Neural crest cell (in vitro differentiated cells): ENCODE data around the gene HSD11B1L. TPM values are rescaled to one million over a fixed set of nuclear protein-coding genes. Genes with fewer than 3 reads are reported as not detected.

Source experiments
- DNase-seq: peaks from one replicate; pipeline ENCODE4 v3.0.0; 2021; ENCODE audit warnings: low read depth, mixed read lengths, low spot score
- H3K27ac Mint-ChIP-seq: one replicate; pipeline ENCODE4 v1.8.0; 2021; ENCODE audit warnings: mild to moderate bottlenecking, mixed read lengths; ENCODE audit not compliant: unreplicated experiment
- H3K27me3 Mint-ChIP-seq: 2 replicates; pipeline ENCODE4 v1.8.0; 2021; ENCODE audit warnings: low read depth, mild to moderate bottlenecking, mixed read lengths
- H3K36me3 Mint-ChIP-seq: 2 replicates; pipeline ENCODE4 v1.8.0; 2021; ENCODE audit warnings: low read depth, mild to moderate bottlenecking, mixed read lengths
- H3K4me1 Mint-ChIP-seq: 2 replicates; pipeline ENCODE4 v1.8.0; 2021; ENCODE audit warnings: mixed read lengths
- H3K4me3 Mint-ChIP-seq: one replicate; pipeline ENCODE4 v1.8.0; 2021; ENCODE audit warnings: mild to moderate bottlenecking, mixed read lengths
- H3K9me3 Mint-ChIP-seq: 2 replicates; pipeline ENCODE4 v1.8.0; 2021; ENCODE audit warnings: mixed read lengths
- total RNA-seq: library from RNA; stranded (reverse); gene quantifications from 2 replicates; pipeline ENCODE4 v1.2.1, GENCODE V29; 2021
- TF ChIP-seq, protein P1 (sequence below): fragments of 200-600 bp; sonication (generic); conservative IDR thresholded peaks from 2 replicates; pipeline ENCODE4 v1.5.0; 2021; ENCODE audit warnings: antibody characterized with exemption, mild to moderate bottlenecking

The HSD11B1L gene
- total RNA-seq, 1 donor from 2014 or later, result 21.7 TPM

DNA sequence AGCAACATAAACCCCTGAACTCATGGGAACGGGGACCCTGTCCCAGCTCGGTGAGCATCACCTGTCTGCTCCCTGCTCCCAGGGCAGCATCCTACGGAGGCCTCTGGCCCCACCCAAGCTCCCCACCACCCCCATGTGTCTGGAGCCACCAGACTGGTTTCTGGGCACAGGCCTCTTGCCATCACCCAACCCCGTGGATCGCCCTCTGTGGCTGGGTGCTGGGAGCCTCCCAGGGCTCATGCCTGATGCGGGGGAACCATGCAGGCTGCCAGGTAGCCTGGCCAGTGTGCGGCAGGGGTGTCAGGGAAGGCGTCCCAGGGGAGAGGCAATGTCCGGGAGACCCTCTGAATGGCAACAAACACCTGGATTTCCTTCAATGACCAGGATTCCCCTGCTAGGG lies 3.2 kb upstream of the HSD11B1L start:
- Mint-ChIP-seq H3K27me3 (peaks cover 6% of the 10 kb centered on the region), H3K36me3 (peaks cover 11% of the 10 kb centered on the region), H3K4me3 (peak overlapping the region; percentile 59), H3K4me1 (peaks cover 29% of the 10 kb centered on the region), H3K27ac (no peak overlapping the region), H3K9me3 (peaks cover 3% of the 10 kb centered on the region)
- DNase-seq, result no peak
- TF ChIP-seq, protein P1, sequence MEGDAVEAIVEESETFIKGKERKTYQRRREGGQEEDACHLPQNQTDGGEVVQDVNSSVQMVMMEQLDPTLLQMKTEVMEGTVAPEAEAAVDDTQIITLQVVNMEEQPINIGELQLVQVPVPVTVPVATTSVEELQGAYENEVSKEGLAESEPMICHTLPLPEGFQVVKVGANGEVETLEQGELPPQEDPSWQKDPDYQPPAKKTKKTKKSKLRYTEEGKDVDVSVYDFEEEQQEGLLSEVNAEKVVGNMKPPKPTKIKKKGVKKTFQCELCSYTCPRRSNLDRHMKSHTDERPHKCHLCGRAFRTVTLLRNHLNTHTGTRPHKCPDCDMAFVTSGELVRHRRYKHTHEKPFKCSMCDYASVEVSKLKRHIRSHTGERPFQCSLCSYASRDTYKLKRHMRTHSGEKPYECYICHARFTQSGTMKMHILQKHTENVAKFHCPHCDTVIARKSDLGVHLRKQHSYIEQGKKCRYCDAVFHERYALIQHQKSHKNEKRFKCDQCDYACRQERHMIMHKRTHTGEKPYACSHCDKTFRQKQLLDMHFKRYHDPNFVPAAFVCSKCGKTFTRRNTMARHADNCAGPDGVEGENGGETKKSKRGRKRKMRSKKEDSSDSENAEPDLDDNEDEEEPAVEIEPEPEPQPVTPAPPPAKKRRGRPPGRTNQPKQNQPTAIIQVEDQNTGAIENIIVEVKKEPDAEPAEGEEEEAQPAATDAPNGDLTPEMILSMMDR, result no peak

DNA sequence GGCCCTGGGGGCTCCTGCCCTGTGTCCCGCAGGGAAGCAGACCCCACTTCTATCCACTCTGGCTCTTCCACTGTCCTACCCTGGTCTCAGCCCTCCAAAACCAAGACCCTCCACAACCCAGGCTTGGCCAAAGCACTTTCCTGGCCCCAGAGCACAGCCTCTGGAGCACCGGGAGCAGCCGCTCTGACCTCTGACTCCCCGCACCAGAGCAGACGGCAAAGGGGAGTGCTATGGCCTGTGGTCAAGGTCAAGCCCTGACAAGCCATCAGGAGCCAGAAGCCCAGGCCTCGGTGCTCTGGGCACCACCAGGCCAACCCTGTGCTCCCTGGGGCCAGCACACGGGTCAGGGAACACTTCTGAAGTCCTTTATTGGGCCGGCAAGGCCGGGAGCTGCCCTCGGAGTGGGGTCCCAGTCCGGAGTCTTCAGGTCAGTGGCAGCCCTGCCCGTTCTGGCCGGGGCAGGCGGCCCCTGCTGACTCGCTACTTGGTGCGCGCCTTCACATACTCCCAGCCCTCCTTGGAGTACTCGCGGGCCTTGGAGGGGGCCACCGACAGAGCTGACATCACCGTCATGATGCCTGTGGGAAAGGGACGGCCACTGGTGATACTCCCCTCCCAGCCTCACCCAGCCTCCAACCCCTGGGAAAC lies 2.6 kb upstream of the HSD11B1L start:
- H3K4me3 Mint-ChIP-seq, result peak overlapping the region; percentile 47

DNA sequence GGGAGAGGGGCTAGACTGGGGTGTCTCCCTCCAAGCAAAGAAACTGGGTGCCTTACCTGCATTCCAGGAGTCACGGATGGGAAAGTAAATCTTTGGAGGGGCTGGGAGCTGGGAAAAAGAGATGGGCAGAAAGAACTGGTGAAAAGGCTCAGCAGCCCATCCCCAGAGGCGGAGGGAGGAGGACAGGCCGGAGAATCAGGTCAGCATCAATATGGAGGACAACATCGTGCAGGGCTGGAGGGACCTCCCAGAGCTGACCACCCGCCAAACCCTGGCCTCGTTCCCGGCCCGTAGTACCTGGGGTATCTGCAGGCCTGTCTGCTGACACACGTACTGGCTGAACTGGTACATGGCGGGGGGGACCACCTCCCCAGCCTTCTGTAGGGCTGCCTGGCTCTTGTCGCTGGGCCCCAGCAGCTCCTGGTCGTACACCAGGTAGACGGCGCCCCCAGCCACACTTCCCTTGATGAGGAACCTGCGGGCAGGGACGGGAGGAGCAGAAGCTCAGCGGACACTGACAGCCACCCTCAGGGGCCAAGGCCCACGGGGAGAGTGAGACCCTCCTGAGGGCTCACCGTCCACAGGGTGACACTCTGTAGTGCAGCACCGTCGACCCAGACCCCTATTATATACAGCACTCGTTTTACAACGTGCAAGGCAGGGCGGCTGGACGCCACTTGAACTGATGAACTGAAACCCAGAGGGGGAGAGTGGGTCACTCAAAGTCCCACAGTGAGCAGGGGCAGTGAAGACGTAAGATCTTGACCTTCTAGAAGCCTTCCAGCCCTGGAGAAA lies 1.3 kb upstream of the HSD11B1L start:
- H3K36me3 Mint-ChIP-seq, result peaks cover 4% of the 10 kb centered on the region

More for the DNA sequence above, 2.6 kb upstream of the HSD11B1L start:
- Mint-ChIP-seq H3K9me3 (peaks cover 3% of the 10 kb centered on the region), H3K4me1 (peaks cover 32% of the 10 kb centered on the region), H3K27me3 (peaks cover 6% of the 10 kb centered on the region), H3K27ac (no peak overlapping the region), H3K36me3 (peaks cover 7% of the 10 kb centered on the region)
- TF ChIP-seq, protein P1, result no peak
- DNase-seq, result no peak

DNA sequence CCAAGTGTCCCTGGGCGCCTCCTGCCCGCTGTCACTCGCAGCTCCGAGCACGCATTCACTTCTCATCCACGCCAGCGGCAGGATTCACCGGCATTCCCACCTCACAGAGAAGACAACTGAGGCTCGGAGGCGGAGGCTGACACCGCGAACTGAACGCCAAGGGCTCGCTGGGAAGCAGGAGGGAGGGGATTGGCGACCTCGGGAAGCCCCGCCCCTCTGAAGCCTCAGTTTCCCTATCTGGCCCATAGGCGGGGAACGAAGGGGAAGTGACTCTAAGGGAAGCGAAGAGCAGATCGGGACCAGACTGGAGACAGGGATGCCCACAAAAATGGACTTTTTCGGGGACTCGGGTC lies 767 bp upstream of the HSD11B1L start:
- H3K27me3 Mint-ChIP-seq, result peaks cover 6% of the 10 kb centered on the region
- H3K36me3 Mint-ChIP-seq, result peaks cover 4% of the 10 kb centered on the region
- DNase-seq, result no peak
- peaks cover 3% of the 10 kb centered on the region for H3K9me3 Mint-ChIP-seq
- H3K4me1 Mint-ChIP-seq, result peaks cover 37% of the 10 kb centered on the region
- peak overlapping the region; percentile 99 for H3K27ac Mint-ChIP-seq
- peak overlapping the region; percentile 99 for H3K4me3 Mint-ChIP-seq
- TF ChIP-seq, protein P1, result peak; percentile 13

More for the DNA sequence above, 1.3 kb upstream of the HSD11B1L start:
- Mint-ChIP-seq H3K4me3 (peak overlapping the region; percentile 99), H3K4me1 (peaks cover 37% of the 10 kb centered on the region), H3K27me3 (peaks cover 6% of the 10 kb centered on the region), H3K27ac (peak overlapping the region; percentile 99), H3K9me3 (peaks cover 3% of the 10 kb centered on the region)
- TF ChIP-seq, protein P1, result no peak
- DNase-seq, result no peak

DNA sequence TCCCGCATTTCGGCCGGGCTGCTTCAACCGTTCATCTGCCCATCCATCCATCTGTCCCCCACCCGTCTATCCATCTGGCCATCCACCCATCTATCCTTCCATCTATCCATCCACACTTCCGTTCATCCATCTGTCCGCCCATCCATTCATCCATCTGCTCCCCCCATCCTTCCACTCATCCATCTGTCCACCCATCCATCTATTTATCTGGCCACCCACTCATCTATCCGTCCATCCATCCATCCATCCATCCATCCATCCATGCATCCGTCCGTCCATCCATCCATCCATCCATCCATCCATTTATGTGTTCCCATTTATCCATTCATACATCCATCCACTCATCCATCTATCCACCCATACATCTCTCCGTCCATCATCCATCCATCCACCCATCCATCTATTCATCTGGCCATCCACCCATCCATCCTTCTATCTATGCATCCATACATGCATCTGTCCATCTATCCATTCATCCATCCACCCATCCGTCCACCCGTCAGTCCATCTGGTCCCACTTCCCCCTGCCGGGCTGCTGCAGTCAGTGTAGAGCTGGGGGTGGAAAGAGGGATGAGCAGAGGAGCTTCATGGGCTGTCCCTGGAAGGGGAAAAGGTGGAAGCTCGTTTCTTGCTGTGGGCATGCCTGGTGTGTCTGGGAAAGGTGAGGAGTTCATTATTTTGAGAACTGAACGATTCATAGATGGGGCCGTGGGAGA lies 722 bp downstream of the HSD11B1L start:
- DNase-seq, result no peak
- H3K4me1 Mint-ChIP-seq, result peaks cover 40% of the 10 kb centered on the region
- H3K9me3 Mint-ChIP-seq, result peaks cover 3% of the 10 kb centered on the region
- H3K36me3 Mint-ChIP-seq, result peaks cover 4% of the 10 kb centered on the region
- TF ChIP-seq, protein P1, result no peak
- H3K27ac Mint-ChIP-seq, result peak overlapping the region; percentile 63
- H3K27me3 Mint-ChIP-seq, result peaks cover 6% of the 10 kb centered on the region
- H3K4me3 Mint-ChIP-seq, result peak overlapping the region; percentile 87
